Dermis microvascular lymphatic vessel endothelial cell (primary cell): ENCODE measurements around the gene CYP2B6. TPM values are rescaled to one million over a fixed set of nuclear protein-coding genes. Genes with fewer than 3 reads are reported as not detected.
A peak's percentile ranks its signal among the peaks of the same experiment; 100 is the strongest.
"Not testable (repeated sequence)": the region's sequence is repeated elsewhere in the genome, so short reads cannot be mapped to it uniquely, and the experiment has no call there.

Source experiments
- DNase-seq, 2 donors: peaks; one replicate each; pipeline versions ENCODE4 v3.0.0 to v3.0.0-alpha.2; 2010; ENCODE audit warnings: low read depth in 2 of 2
- total RNA-seq: library from RNA; depleted of rRNA; stranded (reverse); fragments of >200 nt; gene quantifications from 2 replicates; pipeline ENCODE4 v1.2.1, GENCODE V29; 2014

The CYP2B6 gene
- total RNA-seq, 1 donor from 2014 or later = not detected

GRCh38 chr19:41030651-41031050 is 39.6 kb downstream of the CYP2B6 start:
- no peak for DNase-seq

- DNase-seq = no peak
These were observed 40.8 kb downstream of the CYP2B6 start for GRCh38 chr19:41031916-41032315.

- DNase-seq = not testable (repeated sequence)
These were observed 42.2 kb downstream of the CYP2B6 start for GRCh38 chr19:41033324-41033723.

GRCh38 chr19:41039806-41040205 is 48.7 kb downstream of the CYP2B6 start:
- no peak for DNase-seq

GRCh38 chr19:41045095-41045494 is 54.0 kb downstream of the CYP2B6 start:
- not testable (repeated sequence) for DNase-seq

GRCh38 chr19:41050426-41050825 is 59.3 kb downstream of the CYP2B6 start:
- no peak for DNase-seq

GRCh38 chr19:41052162-41052561 is 61.1 kb downstream of the CYP2B6 start:
- not testable (repeated sequence) for DNase-seq

GRCh38 chr19:41053331-41053730 is 62.2 kb downstream of the CYP2B6 start:
- DNase-seq = not testable (repeated sequence)

GRCh38 chr19:41064974-41065569 is 74.0 kb downstream of the CYP2B6 start:
- peak; percentile 11 to 38 for DNase-seq

Other genes with a start within 250 kb of the CYP2B6 start
- 0.26 and 0.76 TPM in 2 replicates for gene ACTMAP, start 240.8 kb upstream of the CYP2B6 start, total RNA-seq
- 30.7 and 40.2 TPM in 2 replicates for gene SNRPA, start 240.1 kb upstream of the CYP2B6 start, total RNA-seq
- not detected in 2 replicates for gene MIA, start 215.8 kb upstream of the CYP2B6 start, total RNA-seq
- gene RAB4B, start 213.0 kb upstream of the CYP2B6 start, total RNA-seq = 8.6 and 14.4 TPM in 2 replicates
- gene EGLN2, start 192.1 kb upstream of the CYP2B6 start, total RNA-seq = 94.1 and 144 TPM in 2 replicates
- gene CYP2A6, start 140.8 kb upstream of the CYP2B6 start, total RNA-seq = not detected in 2 replicates
- not detected in 2 replicates for gene CYP2A7, start 109.1 kb upstream of the CYP2B6 start, total RNA-seq
- not detected in 2 replicates for gene CYP2A13, start 97.2 kb downstream of the CYP2B6 start, total RNA-seq
- not detected in 2 replicates for gene CYP2F1, start 123.2 kb downstream of the CYP2B6 start, total RNA-seq
- gene CYP2S1, start 201.9 kb downstream of the CYP2B6 start, total RNA-seq = 0.38 and 0.39 TPM in 2 replicates
- gene AXL, start 227.9 kb downstream of the CYP2B6 start, total RNA-seq = 5.8 and 24.9 TPM in 2 replicates